KG1 (cell line): ENCODE measurements around the gene MRPL10.

Experiments used
- DNase-seq: peaks from one replicate; lab custom pipeline; 2025; lab: John Stamatoyannopoulos, UW

The MRPL10 gene

GRCh38 chr17:47812146-47812920 is 19.0 kb downstream of the MRPL10 start:
- DNase-seq = no peak

DNA sequence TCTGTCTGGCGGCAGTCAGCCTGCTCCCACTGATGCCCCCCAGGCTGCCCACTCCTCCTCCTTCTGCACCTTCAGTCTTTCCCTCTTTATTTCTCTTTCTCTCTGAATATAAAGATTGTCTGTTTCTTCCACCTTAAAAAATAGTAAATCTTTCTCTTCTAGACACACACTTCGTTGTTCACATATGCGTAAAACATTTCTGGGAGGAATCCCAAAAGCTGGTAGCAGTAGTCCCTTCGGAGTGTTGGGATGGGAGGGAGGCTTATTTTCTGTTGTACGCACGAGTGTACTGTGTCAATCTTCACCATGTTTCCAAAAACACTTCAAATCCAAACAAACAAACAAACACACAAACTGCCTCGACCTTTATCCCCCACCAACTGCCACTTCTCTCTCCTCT is 19.6 kb downstream of the MRPL10 start:
- no peak for DNase-seq

- DNase-seq = no peak
Measured at GRCh38 chr17:47810901-47811635, 20.3 kb downstream of the MRPL10 start.

GRCh38 chr17:47810200-47810821 is 21.0 kb downstream of the MRPL10 start:
- DNase-seq = no peak

- DNase-seq = no peak
Measured at GRCh38 chr17:47808830-47809480, 22.4 kb downstream of the MRPL10 start.

DNA sequence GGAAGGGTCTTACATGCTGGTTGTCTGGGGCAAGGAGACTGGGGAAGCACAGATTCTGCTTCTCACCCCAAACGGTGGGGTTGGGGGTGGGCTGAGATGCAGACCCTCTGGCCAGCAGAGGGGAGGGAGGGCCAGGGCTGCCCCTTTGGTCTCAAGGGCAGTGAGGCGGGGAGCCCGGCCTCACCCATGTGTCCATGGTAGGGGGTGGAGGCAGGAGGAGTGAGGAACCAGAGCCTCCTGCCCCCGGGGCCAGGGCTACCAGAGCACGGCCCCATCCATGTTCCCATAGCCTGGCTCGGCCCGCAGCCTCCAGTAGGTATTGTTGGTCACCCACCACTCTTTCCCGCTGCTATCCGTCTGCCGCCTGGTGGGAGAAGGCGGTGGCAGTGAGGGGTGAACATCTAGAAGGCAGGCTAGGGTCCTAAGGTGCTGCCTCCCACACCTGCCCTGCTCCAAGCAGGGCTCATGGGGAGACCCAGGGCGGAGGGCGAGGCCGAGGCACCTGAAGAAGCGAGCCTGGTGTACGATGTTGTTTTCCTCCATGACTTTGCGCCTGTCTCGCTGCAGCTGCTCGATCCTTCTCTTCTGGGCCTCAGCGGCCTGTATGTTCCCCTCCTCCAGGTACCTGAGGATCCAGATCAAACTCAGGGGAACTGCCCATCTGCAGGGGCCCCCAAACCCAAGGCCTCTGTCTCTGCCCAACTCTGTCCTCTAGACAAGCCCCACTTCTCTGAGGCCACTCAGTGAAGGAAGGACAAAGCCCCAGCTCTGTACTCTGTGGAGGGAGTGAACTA is 23.1 kb downstream of the MRPL10 start:
- no peak for DNase-seq

- DNase-seq = no peak
Measured at GRCh38 chr17:47807421-47807820, 23.9 kb downstream of the MRPL10 start.

GRCh38 chr17:47806913-47807255 is 24.5 kb downstream of the MRPL10 start:
- no peak for DNase-seq

DNA sequence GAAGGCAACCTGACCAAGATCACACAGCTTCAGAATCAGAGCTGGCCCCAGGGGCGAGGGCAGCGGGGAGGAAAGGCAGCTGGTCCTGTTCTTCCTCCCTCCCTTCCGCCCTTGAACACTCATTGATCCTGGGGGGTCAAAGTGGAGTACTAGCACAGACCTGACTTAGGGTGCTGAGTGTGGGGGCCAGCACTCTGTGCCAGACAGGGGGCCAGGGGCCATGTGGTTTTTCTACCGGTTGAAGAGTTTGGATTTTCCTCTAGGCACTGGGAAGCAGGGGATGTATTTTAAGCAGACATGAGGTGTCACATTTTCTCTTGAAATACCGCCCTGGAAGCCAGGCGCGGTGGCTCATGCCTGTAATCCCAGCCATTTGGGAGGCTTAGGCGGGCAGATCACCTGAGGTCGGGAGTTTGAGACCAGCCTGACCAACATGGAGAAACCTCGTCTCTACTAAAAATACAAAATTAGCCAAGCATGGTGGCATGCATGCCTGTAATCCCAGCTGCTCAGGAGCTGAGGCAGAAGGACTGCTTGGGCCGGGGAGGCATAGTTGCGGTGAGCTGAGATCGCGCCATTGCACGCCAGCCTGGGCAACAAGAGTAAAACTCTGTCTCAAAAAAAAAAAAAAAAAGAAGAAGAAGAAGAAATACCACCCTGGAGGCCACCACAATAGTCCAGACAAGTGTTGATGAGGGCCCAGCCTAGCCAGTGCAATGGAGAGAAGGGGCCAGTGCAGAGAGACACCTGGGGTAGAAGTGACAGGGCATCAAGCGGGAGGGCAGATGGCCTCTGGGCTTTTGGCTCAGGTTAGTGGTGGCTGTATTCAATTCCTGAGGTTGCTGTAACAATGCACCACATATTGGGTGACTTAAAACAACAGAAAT is 25.1 kb downstream of the MRPL10 start:
- DNase-seq = no peak

- no peak for DNase-seq
Measured at GRCh38 chr17:47804461-47804860, 26.9 kb downstream of the MRPL10 start.

DNA sequence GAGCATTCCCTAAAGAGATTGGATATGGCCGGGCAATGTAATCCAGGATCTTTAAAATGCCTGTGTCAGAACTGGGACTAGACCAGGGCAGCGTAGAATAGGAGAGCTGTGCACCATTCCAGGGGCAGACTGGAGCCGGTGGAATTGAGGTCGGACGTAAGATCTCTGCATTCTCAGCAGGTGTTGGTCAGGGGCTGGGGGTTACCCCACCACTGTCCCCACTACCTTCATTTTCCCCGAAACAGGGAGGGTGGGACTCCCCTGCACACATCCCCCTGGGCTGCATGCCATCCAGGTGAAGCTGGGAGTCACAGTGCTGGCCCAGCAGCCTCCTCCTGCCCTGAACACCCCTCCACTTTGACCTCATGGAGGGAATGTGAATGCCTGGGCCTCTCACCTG is 27.6 kb downstream of the MRPL10 start:
- DNase-seq = no peak

GRCh38 chr17:47803201-47803600 is 28.1 kb downstream of the MRPL10 start:
- DNase-seq = no peak

DNA sequence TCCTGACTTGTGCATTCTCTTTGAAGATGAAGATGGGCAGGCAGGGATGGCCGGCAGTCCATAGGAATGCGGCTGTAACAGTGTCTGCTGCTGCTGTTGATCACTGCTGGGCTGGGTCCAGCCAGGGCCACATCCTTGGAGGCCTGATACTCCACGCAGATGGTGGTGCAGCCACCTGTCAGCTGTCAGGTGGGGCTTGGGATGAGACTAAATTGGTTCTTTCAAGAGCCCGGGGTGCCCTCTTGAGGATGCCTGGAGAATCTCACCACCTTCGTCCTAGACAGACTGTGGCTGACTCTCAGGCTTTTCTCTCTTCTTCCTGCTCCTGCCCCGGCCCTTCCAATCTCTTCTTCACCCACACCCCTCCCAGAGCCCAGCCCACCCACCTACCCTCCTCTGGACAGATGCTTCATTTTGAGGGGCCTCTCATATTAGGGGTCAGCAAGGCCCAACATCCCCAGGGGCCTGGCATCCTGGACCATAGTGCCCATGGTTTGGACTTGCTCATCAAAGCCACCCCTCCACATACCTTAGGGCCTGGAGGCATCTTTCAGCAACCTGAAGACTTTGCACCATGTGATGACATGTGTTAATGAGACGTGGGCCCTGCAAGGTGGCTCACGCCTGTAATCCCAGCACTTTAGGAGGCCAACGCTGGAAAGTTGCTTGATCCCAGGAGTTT is 28.9 kb downstream of the MRPL10 start:
- no peak for DNase-seq

GRCh38 chr17:47801906-47802305 is 29.4 kb downstream of the MRPL10 start:
- DNase-seq = no peak

DNA sequence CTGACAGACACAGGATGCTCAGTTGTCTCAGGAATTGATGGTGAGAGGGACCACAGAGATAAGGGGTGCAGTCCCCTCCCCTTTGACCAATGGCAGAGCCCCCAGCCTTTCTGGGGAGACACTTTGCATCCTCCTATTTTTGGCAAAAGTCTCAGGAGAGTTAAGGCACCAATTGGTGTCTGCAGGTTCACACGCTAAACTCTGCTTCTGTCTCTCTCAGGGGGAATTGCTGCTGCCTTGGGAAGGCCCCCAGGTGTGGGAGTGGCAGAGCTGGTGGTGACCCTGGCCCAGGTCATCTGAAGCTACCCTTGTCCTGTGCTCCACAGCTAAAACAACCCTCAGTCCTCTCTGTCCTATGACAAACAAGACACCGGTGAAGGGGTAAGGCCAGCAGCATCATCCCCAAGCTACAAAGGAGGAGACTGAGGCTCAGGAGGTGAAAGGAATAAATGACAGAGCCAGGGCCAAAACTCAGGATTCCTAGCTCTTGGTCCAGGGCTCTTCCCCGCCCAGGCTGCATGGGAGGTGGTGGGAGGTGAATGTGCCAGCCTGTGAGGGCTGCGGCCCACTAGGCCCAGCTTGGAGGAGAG is 30.1 kb downstream of the MRPL10 start:
- DNase-seq = no peak

GRCh38 chr17:47800686-47801085 is 30.7 kb downstream of the MRPL10 start:
- no peak for DNase-seq

- DNase-seq = no peak
Measured at GRCh38 chr17:47797797-47798196, 33.5 kb downstream of the MRPL10 start.

DNA sequence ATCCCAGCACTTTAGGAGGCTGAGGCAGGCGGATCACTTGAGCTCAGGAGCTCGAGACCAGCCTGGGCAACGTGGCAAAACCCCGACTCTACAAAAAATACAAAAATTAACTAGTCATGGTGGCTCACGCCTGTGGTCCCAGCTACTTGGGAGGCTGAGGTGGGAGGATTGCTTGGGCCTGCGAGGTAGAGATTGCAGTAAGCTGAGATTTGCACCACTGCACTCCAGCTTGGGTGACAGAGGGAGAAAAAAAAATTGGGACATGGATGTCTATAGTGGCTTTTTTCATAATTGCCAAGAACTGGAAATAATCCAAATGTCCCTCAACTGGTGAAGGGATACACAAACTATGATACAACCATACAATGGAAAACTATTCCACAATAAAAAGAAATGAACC is 38.4 kb downstream of the MRPL10 start:
- no peak for DNase-seq

- DNase-seq = no peak
Measured at GRCh38 chr17:47792457-47792856, 38.9 kb downstream of the MRPL10 start.

- DNase-seq = no peak
Measured at GRCh38 chr17:47791025-47791424, 40.3 kb downstream of the MRPL10 start.
